Chondrocyte (in vitro differentiated cells): Measurements from ENCODE around the gene PDLIM5. TPM values are rescaled to one million over a fixed set of nuclear protein-coding genes. Genes with fewer than 3 reads are reported as not detected.

Experiments used
- DNase-seq: peaks from one replicate; pipeline ENCODE4 v3.0.0; 2021; ENCODE audit warnings: mixed read lengths, low spot score
- H3K27ac Mint-ChIP-seq: one replicate; pipeline ENCODE4 v1.8.0; 2021; ENCODE audit warnings: mild to moderate bottlenecking, moderate library complexity, mixed read lengths; ENCODE audit not compliant: unreplicated experiment
- H3K27me3 Mint-ChIP-seq: 2 replicates; pipeline ENCODE4 v1.8.0; 2021; ENCODE audit warnings: low read depth, mixed read lengths
- H3K36me3 Mint-ChIP-seq: 2 replicates; pipeline ENCODE4 v1.8.0; 2021; ENCODE audit warnings: low read depth, mixed read lengths
- H3K4me1 Mint-ChIP-seq: 2 replicates; pipeline ENCODE4 v1.8.0; 2021; ENCODE audit warnings: low read depth, mild to moderate bottlenecking, mixed read lengths
- H3K4me3 Mint-ChIP-seq: one replicate; pipeline ENCODE4 v1.8.0; 2021; ENCODE audit warnings: mild to moderate bottlenecking, moderate library complexity, mixed read lengths; ENCODE audit not compliant: unreplicated experiment
- H3K9me3 Mint-ChIP-seq: 2 replicates; pipeline ENCODE4 v1.8.0; 2021; ENCODE audit warnings: low read depth, mixed read lengths
- total RNA-seq: library from RNA; stranded (reverse); gene quantifications from 3 replicates; pipeline ENCODE4 v1.2.1, GENCODE V29; 2021
- TF ChIP-seq, protein P1 (sequence below): fragments of 200-600 bp; sonication (generic); IDR thresholded peaks from 2 replicates; pipeline ENCODE4 v1.5.0; 2021; ENCODE audit warnings: antibody characterized with exemption, mild to moderate bottlenecking, moderate library complexity

Gene PDLIM5
- total RNA-seq, 1 donor from 2014 or later, result 329 TPM

DNA sequence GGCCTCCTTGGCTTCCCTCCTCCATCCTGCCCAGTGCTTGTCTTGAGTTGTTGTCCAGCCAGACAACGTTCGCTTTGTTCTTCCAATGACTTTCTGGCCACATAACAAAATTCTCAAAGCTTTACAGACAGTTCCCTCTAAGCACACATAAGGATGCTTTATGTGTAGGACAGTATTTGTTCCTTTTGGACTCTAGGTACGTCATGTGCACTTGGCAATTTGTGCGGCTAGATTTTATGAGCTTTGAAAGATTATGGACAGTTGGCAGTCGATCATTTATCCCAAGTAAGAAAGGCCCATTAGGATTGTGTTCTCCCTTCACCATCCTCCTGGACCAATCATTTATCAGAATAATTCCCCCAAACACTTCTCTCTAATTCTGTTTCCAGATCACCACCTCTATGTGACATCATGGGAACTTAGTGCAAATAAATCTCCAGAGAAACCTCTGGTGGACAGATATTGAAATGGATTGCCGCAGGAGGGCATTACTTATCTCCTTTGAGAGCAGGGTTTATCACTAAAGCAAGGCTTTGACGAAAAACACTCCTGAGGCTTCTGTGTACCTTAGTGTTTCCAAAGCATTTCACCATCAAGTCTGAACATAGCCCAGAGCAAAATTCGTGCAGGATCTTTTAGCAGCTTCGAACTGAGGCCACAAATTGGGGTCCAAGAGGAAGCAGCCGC is 228.6 kb downstream of the PDLIM5 start:
- H3K4me1 Mint-ChIP-seq, result peaks cover 32% of the 10 kb centered on the region

DNA sequence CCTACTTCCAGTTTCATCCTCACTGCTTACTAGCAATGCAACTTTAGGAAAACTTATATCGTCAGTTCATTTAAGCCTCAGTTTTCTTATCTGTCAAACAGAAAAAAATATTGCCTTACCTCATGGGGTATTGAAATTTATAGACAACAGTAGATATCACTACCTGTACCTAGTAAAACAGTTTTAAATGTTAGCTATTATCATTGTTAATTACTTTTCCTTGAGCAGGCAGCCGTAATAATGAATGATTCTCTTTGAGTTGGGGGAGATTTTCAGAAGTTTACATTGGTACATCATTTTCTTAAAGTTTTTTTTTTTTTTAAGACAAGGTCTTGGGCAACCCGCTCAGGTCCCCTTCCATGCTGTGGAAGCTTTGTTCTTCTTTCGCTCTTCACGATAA is 234.3 kb downstream of the PDLIM5 start:
- Mint-ChIP-seq H3K9me3 (no peaks in the 10 kb centered on the region), H3K36me3 (no peaks in the 10 kb centered on the region), H3K4me1 (peaks cover 4% of the 10 kb centered on the region), H3K27me3 (no peaks in the 10 kb centered on the region), H3K4me3 (no peak overlapping the region), H3K27ac (no peak overlapping the region)
- TF ChIP-seq, protein P1, sequence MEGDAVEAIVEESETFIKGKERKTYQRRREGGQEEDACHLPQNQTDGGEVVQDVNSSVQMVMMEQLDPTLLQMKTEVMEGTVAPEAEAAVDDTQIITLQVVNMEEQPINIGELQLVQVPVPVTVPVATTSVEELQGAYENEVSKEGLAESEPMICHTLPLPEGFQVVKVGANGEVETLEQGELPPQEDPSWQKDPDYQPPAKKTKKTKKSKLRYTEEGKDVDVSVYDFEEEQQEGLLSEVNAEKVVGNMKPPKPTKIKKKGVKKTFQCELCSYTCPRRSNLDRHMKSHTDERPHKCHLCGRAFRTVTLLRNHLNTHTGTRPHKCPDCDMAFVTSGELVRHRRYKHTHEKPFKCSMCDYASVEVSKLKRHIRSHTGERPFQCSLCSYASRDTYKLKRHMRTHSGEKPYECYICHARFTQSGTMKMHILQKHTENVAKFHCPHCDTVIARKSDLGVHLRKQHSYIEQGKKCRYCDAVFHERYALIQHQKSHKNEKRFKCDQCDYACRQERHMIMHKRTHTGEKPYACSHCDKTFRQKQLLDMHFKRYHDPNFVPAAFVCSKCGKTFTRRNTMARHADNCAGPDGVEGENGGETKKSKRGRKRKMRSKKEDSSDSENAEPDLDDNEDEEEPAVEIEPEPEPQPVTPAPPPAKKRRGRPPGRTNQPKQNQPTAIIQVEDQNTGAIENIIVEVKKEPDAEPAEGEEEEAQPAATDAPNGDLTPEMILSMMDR, result no peak
- no peak for DNase-seq

More for the DNA sequence above, 228.6 kb downstream of the PDLIM5 start:
- TF ChIP-seq, protein P1, result no peak
- no peaks in the 10 kb centered on the region for H3K9me3 Mint-ChIP-seq
- no peak overlapping the region for H3K4me3 Mint-ChIP-seq
- DNase-seq, result no peak
- H3K27me3 Mint-ChIP-seq, result no peaks in the 10 kb centered on the region
- no peaks in the 10 kb centered on the region for H3K36me3 Mint-ChIP-seq
- no peak overlapping the region for H3K27ac Mint-ChIP-seq

DNA sequence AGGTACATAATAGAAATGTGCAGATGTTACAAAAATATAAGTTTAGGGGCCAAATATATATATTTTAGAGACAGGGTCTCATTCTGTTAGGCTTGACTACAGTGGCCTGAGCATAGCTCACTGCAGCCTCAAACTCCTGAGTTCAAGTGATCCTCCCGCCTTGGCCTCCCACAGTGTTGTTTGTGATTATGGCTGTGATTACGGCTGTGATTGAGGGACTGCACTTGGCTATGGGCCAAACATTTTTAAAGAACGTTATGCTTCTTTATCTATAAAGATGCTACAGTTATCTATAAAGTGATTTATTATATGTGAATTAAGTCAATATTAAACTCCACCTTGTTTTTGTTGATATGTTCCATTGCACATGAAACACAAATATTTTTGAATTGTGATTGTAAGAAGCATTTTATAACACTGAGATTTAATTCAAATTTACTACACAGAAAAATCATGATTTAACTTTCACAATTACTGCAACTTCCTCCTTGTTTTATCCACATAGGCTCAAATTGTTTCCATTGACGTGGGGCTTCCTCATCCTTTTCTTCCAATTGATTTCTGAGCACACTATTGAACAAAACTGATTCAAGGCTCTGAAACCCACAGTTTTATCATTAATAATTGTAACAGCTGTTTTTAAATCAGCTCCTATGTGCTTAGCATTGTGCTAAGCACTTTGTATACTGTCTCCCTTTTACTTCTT is 237.6 kb downstream of the PDLIM5 start:
- Mint-ChIP-seq H3K4me3 (no peak overlapping the region), H3K27ac (no peak overlapping the region), H3K36me3 (no peaks in the 10 kb centered on the region), H3K4me1 (peaks cover 6% of the 10 kb centered on the region), H3K9me3 (no peaks in the 10 kb centered on the region), H3K27me3 (no peaks in the 10 kb centered on the region)
- TF ChIP-seq, protein P1, result no peak
- no peak for DNase-seq

DNA sequence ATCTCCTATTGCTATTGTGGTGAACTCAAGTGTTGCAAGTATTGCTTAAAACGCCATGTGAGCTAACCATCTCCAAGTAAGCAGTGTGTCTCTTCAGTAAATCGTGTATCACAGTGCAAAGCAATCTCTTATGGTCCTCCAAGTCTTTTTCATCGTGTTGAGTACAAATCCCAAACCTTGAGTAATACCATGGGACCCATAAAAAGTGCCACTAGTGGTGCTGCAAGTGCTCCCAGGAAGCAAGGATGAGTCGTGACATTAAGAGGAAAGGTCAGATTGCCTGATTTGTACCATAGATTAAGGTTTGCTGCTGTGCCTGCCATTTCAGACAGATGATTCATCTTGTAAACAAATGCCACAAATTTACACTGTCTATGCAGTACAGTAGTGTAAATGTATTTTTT is 239.1 kb downstream of the PDLIM5 start:
- TF ChIP-seq, protein P1, result no peak
- DNase-seq, result no peak
- Mint-ChIP-seq H3K4me3 (no peak overlapping the region), H3K27ac (no peak overlapping the region), H3K36me3 (no peaks in the 10 kb centered on the region), H3K27me3 (no peaks in the 10 kb centered on the region), H3K9me3 (no peaks in the 10 kb centered on the region), H3K4me1 (peaks cover 6% of the 10 kb centered on the region)

DNA sequence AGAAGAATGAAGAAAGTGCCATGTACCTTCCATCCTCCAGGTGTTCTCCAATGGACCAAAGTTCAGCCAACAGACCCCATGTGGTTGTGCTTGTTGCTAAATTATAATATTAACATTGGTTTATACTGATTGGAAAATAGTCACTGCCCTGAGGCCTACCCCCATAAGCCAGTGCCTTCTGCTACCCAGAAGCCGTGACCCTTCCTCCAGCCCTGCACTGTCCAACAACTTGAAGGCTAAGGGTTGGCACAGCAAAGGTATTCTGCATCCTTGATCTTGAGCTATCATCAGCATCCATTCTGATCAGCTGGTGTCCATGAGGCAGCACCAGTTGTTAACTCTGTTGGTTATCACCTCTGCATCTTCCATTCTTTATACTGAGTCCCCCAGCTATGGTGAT is 239.8 kb downstream of the PDLIM5 start:
- Mint-ChIP-seq H3K9me3 (no peaks in the 10 kb centered on the region), H3K4me3 (no peak overlapping the region), H3K27ac (no peak overlapping the region), H3K36me3 (no peaks in the 10 kb centered on the region), H3K27me3 (no peaks in the 10 kb centered on the region), H3K4me1 (peaks cover 6% of the 10 kb centered on the region)
- TF ChIP-seq, protein P1, result no peak
- no peak for DNase-seq
